GM18519 (cell line): ENCODE results near the gene PHLDB2.
"Not testable (repeated sequence)": the region's sequence is repeated elsewhere in the genome, so short reads cannot be mapped to it uniquely, and the experiment has no call there.

Experiments used
- ATAC-seq: cut with Tn5 transposase; IDR thresholded peaks from one replicate; pipeline ENCODE4 v1.9.1; 2021; ENCODE audit warnings: mild to moderate bottlenecking, moderate library complexity; ENCODE audit not compliant: unreplicated experiment, low FRiP score

The PHLDB2 gene

GRCh38 chr3:111859061-111859973 is at the start of gene PHLDB2:
Gene PHLDB2, plus strand, starts transcription at chr3:111859265. Its CDS starts 24,813 bp downstream, at chr3:111884078.
- no peak for ATAC-seq

GRCh38 chr3:111810909-111811308 is 48.2 kb upstream of the PHLDB2 start:
- no peak for ATAC-seq

GRCh38 chr3:111811811-111812210 is 47.3 kb upstream of the PHLDB2 start:
- ATAC-seq, result no peak

GRCh38 chr3:111812701-111813100 is 46.4 kb upstream of the PHLDB2 start:
- no peak for ATAC-seq

- no peak for ATAC-seq
Observed at GRCh38 chr3:111813441-111813840, 45.6 kb upstream of the PHLDB2 start.

- no peak for ATAC-seq
Observed at GRCh38 chr3:111813979-111814378, 45.1 kb upstream of the PHLDB2 start.

- ATAC-seq, result not testable (repeated sequence)
Observed at GRCh38 chr3:111816771-111817170, 42.3 kb upstream of the PHLDB2 start.

GRCh38 chr3:111819927-111820326 is 39.1 kb upstream of the PHLDB2 start:
- no peak for ATAC-seq

- no peak for ATAC-seq
Observed at GRCh38 chr3:111820651-111821050, 38.4 kb upstream of the PHLDB2 start.

- ATAC-seq, result no peak
Observed at GRCh38 chr3:111821891-111822290, 37.2 kb upstream of the PHLDB2 start.

GRCh38 chr3:111822804-111823203 is 36.3 kb upstream of the PHLDB2 start:
- no peak for ATAC-seq

GRCh38 chr3:111823341-111823855 is 35.7 kb upstream of the PHLDB2 start:
- no peak for ATAC-seq

- no peak for ATAC-seq
Observed at GRCh38 chr3:111824351-111824750, 34.7 kb upstream of the PHLDB2 start.

- no peak for ATAC-seq
Observed at GRCh38 chr3:111827871-111828270, 31.2 kb upstream of the PHLDB2 start.

GRCh38 chr3:111828530-111828929 is 30.5 kb upstream of the PHLDB2 start:
- ATAC-seq, result no peak

GRCh38 chr3:111829023-111829422 is 30.0 kb upstream of the PHLDB2 start:
- no peak for ATAC-seq

GRCh38 chr3:111831840-111832239 is 27.2 kb upstream of the PHLDB2 start:
- no peak for ATAC-seq

GRCh38 chr3:111837112-111837511 is 22.0 kb upstream of the PHLDB2 start:
- ATAC-seq, result no peak

- no peak for ATAC-seq
Observed at GRCh38 chr3:111838133-111838532, 20.9 kb upstream of the PHLDB2 start.

- no peak for ATAC-seq
Observed at GRCh38 chr3:111846039-111846438, 13.0 kb upstream of the PHLDB2 start.

- ATAC-seq, result no peak
Observed at GRCh38 chr3:111846717-111847116, 12.3 kb upstream of the PHLDB2 start.

- no peak for ATAC-seq
Observed at GRCh38 chr3:111848283-111848682, 10.8 kb upstream of the PHLDB2 start.
